GM23248 (cell line): ENCODE data around the gene ZNF174.

Source experiments
- EZH2 ChIP-seq: fragments of 200-600 bp; sonication (generic); IDR thresholded peaks from 2 replicates; pipeline ENCODE4 v1.6.1; 2018; ENCODE audit warnings: antibody characterized with exemption, mild to moderate bottlenecking; ENCODE audit not compliant: insufficient read depth, poor library complexity, severe bottlenecking
- EZH2phosphoT487 ChIP-seq: fragments of 200-600 bp; sonication (generic); IDR thresholded peaks from 2 replicates; pipeline ENCODE4 v1.6.1; 2018; ENCODE audit warnings: antibody characterized with exemption, moderate library complexity, mild to moderate bottlenecking, low read depth; ENCODE audit not compliant: insufficient read depth

- TF ChIP-seq EZH2 (no peak), EZH2phosphoT487 (no peak)
Measured at GRCh38 chr16:3389663-3390338, 11.2 kb upstream of the ZNF174 start.
